ENCODE measurements around the gene DNAH11.

DNA sequence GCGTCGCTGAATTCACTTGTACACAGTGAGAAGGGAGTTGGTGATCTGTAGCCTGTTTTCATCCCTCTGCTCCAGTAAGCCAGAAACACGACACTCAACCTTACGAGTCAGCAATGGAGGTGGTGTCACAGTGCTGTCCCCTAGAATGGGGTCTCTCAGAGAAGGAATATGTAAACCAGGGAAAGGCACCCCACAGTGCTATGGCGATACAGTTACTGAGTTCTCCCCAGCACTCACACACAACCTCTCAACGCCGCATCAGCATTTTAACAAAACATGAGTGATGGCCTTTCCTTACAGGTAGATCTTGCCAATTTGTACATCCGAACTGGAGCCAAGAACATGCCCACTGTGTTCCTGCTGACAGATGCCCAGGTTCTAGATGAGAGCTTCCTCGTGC lies 206.5 kb downstream of the DNAH11 start:
- TF ChIP-seq, protein P1, sequence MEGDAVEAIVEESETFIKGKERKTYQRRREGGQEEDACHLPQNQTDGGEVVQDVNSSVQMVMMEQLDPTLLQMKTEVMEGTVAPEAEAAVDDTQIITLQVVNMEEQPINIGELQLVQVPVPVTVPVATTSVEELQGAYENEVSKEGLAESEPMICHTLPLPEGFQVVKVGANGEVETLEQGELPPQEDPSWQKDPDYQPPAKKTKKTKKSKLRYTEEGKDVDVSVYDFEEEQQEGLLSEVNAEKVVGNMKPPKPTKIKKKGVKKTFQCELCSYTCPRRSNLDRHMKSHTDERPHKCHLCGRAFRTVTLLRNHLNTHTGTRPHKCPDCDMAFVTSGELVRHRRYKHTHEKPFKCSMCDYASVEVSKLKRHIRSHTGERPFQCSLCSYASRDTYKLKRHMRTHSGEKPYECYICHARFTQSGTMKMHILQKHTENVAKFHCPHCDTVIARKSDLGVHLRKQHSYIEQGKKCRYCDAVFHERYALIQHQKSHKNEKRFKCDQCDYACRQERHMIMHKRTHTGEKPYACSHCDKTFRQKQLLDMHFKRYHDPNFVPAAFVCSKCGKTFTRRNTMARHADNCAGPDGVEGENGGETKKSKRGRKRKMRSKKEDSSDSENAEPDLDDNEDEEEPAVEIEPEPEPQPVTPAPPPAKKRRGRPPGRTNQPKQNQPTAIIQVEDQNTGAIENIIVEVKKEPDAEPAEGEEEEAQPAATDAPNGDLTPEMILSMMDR (conservative IDR thresholded peaks at IDR 0.05; ENCODE audit: low read depth, low read length): no peak
- TF ChIP-seq EZH2 (IDR thresholded peaks at IDR 0.05; ENCODE audit: low read length, unreplicated experiment) (no peak), EZH2phosphoT487 (IDR thresholded peaks at IDR 0.05; ENCODE audit: borderline replicate concordance, low read length) (no peak)

All from PC-3 (cell line).